GM10266 (cell line): Measurements from ENCODE around the gene TPMT.

ENCODE experiments used
- DNase-seq: peaks from one replicate; pipeline ENCODE4 v3.0.0; 2012; ENCODE audit errors: extremely low spot score
- CTCF ChIP-seq: IDR thresholded peaks from 2 replicates; pipeline ENCODE4 v1.5.1; 2012; ENCODE audit warnings: mild to moderate bottlenecking, low read depth; ENCODE audit not compliant: control insufficient read depth, insufficient read depth; ENCODE audit errors: missing control alignments

The TPMT gene

GRCh38 chr6:18081025-18081668 lies 73.7 kb downstream of the TPMT start:
- no peak for TF ChIP-seq CTCF
- DNase-seq = no peak

GRCh38 chr6:18080544-18080943 lies 74.3 kb downstream of the TPMT start:
- no peak for TF ChIP-seq CTCF

GRCh38 chr6:18078866-18079265 lies 76.0 kb downstream of the TPMT start:
- TF ChIP-seq CTCF = no peak
- DNase-seq = no peak

More at GRCh38 chr6:18080544-18080943, 74.3 kb downstream of the TPMT start:
- no peak for DNase-seq
